GM12865 (cell line): Measurements from ENCODE around the gene PCGF5.
"Not testable (repeated sequence)": the region's sequence is repeated elsewhere in the genome, so short reads cannot be mapped to it uniquely, and the experiment has no call there.

Experiments used
- DNase-seq: peaks from one replicate; pipeline ENCODE4 v3.0.0; 2010; ENCODE audit warnings: low read depth
- H3K4me3 ChIP-seq: 2 replicates; pipeline ENCODE4 v1.5.1; 2011; ENCODE audit warnings: mild to moderate bottlenecking, low read depth, low read length, control low read depth
- TF ChIP-seq, protein P1 (sequence below): IDR thresholded peaks from 2 replicates; pipeline ENCODE4 v1.5.1; 2011; ENCODE audit warnings: low read length, control low read depth, low read depth, inconsistent platforms; ENCODE audit not compliant: insufficient read depth; ENCODE audit errors: missing control alignments

The PCGF5 gene

DNA sequence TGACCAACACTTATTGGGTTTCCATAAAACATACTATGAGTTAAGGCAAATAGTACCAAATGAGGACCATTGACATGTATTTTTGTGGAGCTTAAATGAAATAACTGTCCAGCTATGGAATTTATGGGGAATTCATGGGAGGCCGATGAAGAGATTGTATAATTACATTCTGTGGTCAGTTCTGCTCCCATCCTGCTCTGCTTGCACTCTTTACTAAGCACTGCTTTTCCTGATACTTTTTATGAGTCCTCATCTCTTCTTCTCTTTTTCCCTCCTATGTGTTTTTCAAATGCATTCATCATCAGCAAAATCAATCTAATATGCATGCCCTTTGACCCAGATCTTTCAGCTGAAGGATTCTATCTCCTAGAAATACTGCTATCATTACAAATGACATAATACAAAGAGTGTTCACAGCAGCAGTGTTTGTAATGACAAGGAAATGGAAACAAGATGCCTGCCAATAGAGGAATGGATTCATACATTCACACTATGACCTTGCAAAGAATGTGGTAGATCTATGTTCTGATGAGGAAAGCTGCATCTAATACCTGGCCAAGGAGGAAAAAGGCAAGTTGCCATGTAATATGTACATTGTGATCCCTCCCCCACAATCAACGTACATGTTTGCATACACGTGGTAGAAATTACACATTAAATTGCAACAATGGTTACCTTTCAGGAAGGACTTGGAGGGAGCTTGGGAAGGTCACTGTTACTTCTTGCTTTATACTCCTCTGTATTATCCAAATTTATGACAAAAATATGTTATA, 73.9 kb downstream of the PCGF5 start:
- TF ChIP-seq, protein P1, sequence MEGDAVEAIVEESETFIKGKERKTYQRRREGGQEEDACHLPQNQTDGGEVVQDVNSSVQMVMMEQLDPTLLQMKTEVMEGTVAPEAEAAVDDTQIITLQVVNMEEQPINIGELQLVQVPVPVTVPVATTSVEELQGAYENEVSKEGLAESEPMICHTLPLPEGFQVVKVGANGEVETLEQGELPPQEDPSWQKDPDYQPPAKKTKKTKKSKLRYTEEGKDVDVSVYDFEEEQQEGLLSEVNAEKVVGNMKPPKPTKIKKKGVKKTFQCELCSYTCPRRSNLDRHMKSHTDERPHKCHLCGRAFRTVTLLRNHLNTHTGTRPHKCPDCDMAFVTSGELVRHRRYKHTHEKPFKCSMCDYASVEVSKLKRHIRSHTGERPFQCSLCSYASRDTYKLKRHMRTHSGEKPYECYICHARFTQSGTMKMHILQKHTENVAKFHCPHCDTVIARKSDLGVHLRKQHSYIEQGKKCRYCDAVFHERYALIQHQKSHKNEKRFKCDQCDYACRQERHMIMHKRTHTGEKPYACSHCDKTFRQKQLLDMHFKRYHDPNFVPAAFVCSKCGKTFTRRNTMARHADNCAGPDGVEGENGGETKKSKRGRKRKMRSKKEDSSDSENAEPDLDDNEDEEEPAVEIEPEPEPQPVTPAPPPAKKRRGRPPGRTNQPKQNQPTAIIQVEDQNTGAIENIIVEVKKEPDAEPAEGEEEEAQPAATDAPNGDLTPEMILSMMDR: no peak
- DNase-seq: no peak
- no peak overlapping the region for H3K4me3 ChIP-seq

DNA sequence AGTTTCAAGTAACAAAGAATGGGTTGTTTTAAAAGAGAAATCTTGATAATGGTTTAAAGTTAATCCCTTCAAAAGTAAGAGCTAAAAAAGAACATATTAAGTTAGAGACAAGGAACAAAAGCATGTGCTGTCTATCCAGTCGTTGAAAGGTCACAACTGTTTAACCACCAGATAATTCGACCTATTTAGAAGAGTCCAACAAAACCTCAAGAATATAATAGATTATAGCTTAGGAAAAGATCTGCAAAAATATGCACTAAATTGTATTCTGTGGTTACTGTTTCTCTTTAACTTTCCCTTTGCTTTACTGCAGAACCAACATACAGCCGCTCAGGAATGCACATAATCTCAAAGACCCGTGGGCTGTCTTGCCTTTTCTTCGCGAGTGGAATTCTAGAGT, 74.9 kb downstream of the PCGF5 start:
- H3K4me3 ChIP-seq: no peak overlapping the region
- TF ChIP-seq, protein P1: no peak
- DNase-seq: no peak

DNA sequence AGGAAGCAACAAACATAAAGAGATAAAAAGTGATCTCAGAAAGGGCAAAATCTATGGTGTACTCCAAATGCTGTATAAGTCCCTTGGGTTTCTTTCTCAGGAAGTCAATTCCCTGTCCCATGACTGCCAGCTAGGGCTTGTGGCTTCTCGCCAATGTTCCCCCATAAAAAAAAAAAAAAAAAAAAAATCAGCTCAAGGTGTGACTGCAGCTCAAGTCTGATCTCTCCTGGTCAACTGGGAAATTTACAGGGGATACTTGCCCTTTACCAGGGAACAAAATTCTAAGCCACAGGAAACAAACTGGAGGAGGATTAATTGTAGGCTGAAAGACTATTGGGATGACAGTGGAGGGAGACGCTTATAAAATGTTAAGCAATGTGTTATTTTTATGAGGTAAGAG, 76.0 kb downstream of the PCGF5 start:
- no peak overlapping the region for H3K4me3 ChIP-seq
- DNase-seq: peak; percentile 30
- TF ChIP-seq, protein P1: peak; percentile 35

DNA sequence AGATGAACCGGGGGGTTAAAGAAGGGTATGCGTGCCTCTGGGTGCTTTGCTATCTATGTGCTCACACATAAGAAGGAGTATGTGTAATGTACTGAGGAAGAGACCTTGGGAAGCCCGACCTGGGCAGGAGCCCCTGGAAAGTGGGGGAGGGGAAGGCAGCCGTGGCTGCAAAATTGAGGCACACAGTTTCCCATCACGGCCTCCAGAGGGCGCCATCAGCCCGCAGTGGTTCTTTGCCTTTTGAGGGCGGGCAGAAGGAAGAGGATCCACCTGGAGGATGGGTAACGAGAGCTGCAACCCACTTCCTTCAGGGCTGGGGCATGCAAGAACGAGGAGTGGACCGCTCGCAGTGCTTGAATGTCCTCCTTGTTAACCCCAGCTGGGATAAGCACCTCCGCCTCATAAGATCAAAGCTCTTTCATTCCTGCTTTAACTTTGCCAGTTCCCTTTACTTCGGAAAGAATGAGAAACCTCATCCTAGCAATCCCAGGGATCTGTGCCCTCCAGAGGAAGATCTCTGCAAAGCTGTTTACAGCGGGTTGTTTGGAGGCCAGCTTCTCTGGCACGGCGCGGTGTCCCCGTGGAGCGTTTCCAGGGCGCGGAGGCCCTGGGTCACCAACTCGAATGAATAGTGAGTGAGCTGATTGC, 77.9 kb downstream of the PCGF5 start:
- TF ChIP-seq, protein P1: peak; percentile 95
- H3K4me3 ChIP-seq: peak overlapping the region; percentile 50
- DNase-seq: peak; percentile 89

DNA sequence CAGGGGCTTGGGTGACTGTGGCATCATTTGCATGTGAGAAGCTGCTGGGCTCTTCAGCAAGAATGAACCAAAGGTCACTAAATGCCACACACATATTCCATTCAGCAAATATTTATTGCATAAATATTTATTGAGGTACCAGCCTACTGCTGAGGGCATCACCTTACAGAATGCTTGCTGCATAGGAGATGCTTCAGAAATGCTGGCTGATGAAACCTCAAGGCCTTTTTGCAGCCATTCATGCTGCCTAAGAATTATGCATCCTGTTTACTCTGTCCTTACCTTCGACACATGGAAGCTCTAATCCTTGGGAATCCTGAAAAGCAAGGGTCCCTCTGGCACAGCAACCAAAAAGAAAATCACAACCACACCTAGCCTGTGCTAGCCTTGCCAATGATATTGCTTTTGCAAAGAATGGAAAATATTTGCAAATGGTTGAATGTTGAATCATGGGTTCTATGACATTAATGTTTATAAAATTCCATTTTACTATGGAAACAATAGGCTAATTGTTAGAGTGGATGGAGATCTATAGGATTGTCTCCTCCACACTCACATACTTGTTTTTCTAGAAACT, 79.6 kb downstream of the PCGF5 start:
- TF ChIP-seq, protein P1: no peak
- no peak for DNase-seq
- H3K4me3 ChIP-seq: no peak overlapping the region

DNA sequence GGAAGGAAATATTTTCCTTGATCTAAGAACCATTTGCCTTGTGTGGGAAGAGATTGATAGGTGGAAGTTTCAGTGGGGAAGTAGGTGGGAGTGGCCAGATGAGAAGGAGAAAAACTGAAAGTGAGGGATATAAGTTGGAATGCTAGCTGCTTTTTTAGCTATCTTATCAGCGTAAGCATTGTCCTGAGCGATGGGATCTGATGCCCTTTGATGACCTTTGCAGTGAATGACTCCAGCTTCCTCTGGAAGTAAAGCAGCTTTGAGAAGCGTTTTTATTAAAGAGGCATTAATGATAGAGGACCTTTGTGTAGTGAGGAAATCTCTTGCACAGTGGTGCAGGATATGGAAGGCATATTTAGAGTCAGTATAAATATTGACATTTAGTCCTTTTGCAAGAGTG, 82.5 kb downstream of the PCGF5 start:
- H3K4me3 ChIP-seq, DNase-seq: not testable (repeated sequence)

DNA sequence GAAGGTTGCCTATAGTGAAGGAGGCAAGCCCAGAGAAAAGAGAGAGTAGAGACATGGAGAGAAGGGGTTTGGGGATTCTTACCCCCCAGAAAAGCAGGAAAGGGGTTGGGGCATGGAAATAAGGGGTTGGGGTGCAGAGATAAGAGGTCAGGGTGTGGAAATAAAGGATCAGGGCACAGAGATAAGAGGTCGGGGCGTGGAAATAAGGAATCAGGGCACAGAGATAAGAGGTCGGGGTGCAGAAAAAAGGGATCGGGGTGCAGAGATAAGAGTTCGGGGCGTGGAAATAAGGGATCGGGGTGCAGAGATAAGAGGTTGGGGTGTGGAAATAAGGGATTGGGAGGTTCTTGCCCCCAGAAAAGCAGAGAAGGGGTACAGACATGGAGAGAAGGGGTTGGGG, 85.5 kb downstream of the PCGF5 start:
- DNase-seq, H3K4me3 ChIP-seq: not testable (repeated sequence)
